CD14-positive monocyte (primary cell): Measurements from ENCODE around the gene TCP11. TPM values are rescaled to one million over a fixed set of nuclear protein-coding genes. Genes with fewer than 3 reads are reported as not detected.
A peak's percentile ranks its signal among the peaks of the same experiment; 100 is the strongest.

Experiments
- DNase-seq, 3 donors: peaks; one replicate each; pipeline ENCODE4 v3.0.0-alpha.2; 2011 to 2022
- H2AFZ ChIP-seq: 2 replicates; pipeline ENCODE4 v1.6.0; 2012; ENCODE audit warnings: mild to moderate bottlenecking, low read depth, low read length, inconsistent platforms; ENCODE audit not compliant: insufficient read depth, poor library complexity, severe bottlenecking
- H3K27ac ChIP-seq, 2 donors: 1 replicate in 1 of 2; 2 replicates in 1 of 2; pipeline ENCODE4 v1.5.1; 2012 to 2013; ENCODE audit warnings: low read length in 2 of 2, control low read depth in 1 of 2, inconsistent platforms in 1 of 2, low read depth in 1 of 2, mild to moderate bottlenecking in 1 of 2
- H3K27me3 ChIP-seq, 2 donors: one replicate each; pipeline versions ENCODE4 v1.6.0 to v1.6.1; 2011 to 2013; ENCODE audit warnings: low read length in 2 of 2; ENCODE audit not compliant: control insufficient read depth in 2 of 2, insufficient read depth in 2 of 2
- H3K36me3 ChIP-seq, 2 donors: replicated peaks in 1 of 2; 1 replicate in 1 of 2; 2 replicates in 1 of 2; pipeline versions ENCODE4 v1.5.1 to v1.6.1; 2012 to 2013; ENCODE audit warnings: low read length in 2 of 2, control low read depth in 1 of 2, inconsistent platforms in 1 of 2, mild to moderate bottlenecking in 1 of 2; ENCODE audit not compliant: insufficient read depth in 2 of 2, control insufficient read depth in 1 of 2
- H3K4me1 ChIP-seq, 2 donors: 1 replicate in 1 of 2; 2 replicates in 1 of 2; pipeline versions ENCODE4 v1.5.1 to v1.6.1; 2012 to 2013; ENCODE audit warnings: low read length in 2 of 2, control low read depth in 1 of 2, inconsistent platforms in 1 of 2, mild to moderate bottlenecking in 1 of 2, moderate library complexity in 1 of 2; ENCODE audit not compliant: insufficient read depth in 2 of 2, control insufficient read depth in 1 of 2
- H3K4me2 ChIP-seq: replicated peaks from 2 replicates; pipeline ENCODE3; 2012; ENCODE audit warnings: low read length, moderate library complexity, mild to moderate bottlenecking; ENCODE audit not compliant: poor library complexity, severe bottlenecking; ENCODE audit errors: extremely low read depth
- H3K4me3 ChIP-seq, 3 experiments: fragments of 200-600 bp in 1 of 3; sonication (generic) in 1 of 3; replicated peaks in 1 of 3; 1 replicate in 2 of 3; 2 replicates in 1 of 3; pipeline ENCODE4 v1.5.1; 2011 to 2013; ENCODE audit warnings: low read length in 3 of 3, mild to moderate bottlenecking in 3 of 3, control low read depth in 2 of 3, low read depth in 2 of 3, inconsistent platforms in 1 of 3, moderate library complexity in 1 of 3
- H3K79me2 ChIP-seq: 2 replicates; pipeline ENCODE4 v1.6.0; 2012; ENCODE audit warnings: mild to moderate bottlenecking, control low read depth, inconsistent platforms, low read length, moderate library complexity; ENCODE audit not compliant: insufficient read depth
- H3K9ac ChIP-seq: 2 replicates; pipeline ENCODE4 v1.6.0; 2017; ENCODE audit warnings: low read length, mild to moderate bottlenecking; ENCODE audit not compliant: insufficient read depth, poor library complexity, severe bottlenecking
- H3K9me3 ChIP-seq, 2 donors: replicated peaks in 1 of 2; 1 replicate in 1 of 2; 2 replicates in 1 of 2; pipeline versions ENCODE4 v1.5.1 to v1.6.1; 2012 to 2013; ENCODE audit warnings: low read length in 2 of 2, control low read depth in 1 of 2; ENCODE audit not compliant: control insufficient read depth in 1 of 2, insufficient read depth in 1 of 2
- H4K20me1 ChIP-seq: 2 replicates; pipeline ENCODE4 v1.6.0; 2012; ENCODE audit warnings: mild to moderate bottlenecking, low read length, control low read depth, moderate library complexity; ENCODE audit not compliant: insufficient read depth
- H3K27ac Mint-ChIP-seq, 7 donors: one replicate each; pipeline ENCODE4 v1.8.0; 2020; ENCODE audit warnings: mild to moderate bottlenecking in 7 of 7, mixed read lengths in 7 of 7, moderate library complexity in 6 of 7, inconsistent platforms in 2 of 7
- H3K27me3 Mint-ChIP-seq, 3 donors: one replicate each; pipeline ENCODE4 v1.8.0; 2021 to 2022; ENCODE audit warnings: low read depth in 3 of 3, mild to moderate bottlenecking in 3 of 3, mixed read lengths in 3 of 3, moderate library complexity in 3 of 3, inconsistent platforms in 1 of 3
- H3K36me3 Mint-ChIP-seq, 2 donors: one replicate each; pipeline ENCODE4 v1.8.0; 2020; ENCODE audit warnings: mixed read lengths in 2 of 2, inconsistent platforms in 1 of 2, mild to moderate bottlenecking in 1 of 2
- H3K4me1 Mint-ChIP-seq: one replicate; pipeline ENCODE4 v1.8.0; 2020; ENCODE audit warnings: mild to moderate bottlenecking, mixed read lengths
- H3K4me3 Mint-ChIP-seq, 2 donors: one replicate each; pipeline ENCODE4 v1.8.0; 2020; ENCODE audit warnings: mild to moderate bottlenecking in 2 of 2, mixed read lengths in 2 of 2, moderate library complexity in 1 of 2
- H3K9me3 Mint-ChIP-seq, 7 donors: one replicate each; pipeline ENCODE4 v1.8.0; 2020 to 2022; ENCODE audit warnings: mixed read lengths in 7 of 7, mild to moderate bottlenecking in 6 of 7, moderate library complexity in 6 of 7, inconsistent platforms in 2 of 7
- CTCF ChIP-seq: fragments of 200-600 bp; IDR thresholded peaks from one replicate; pipeline ENCODE4 v1.8.0; 2022; ENCODE audit warnings: antibody characterized with exemption, mild to moderate bottlenecking
- WGBS: methylation state at CpG from one replicate; pipeline ENCODE4 v1.1.5; 2013; ENCODE audit warnings: missing lambda C conversion rate; ENCODE audit not compliant: insufficient coverage; 5-methylcytosine and 5-hydroxymethylcytosine counted together
- intact Hi-C, 2 donors: fragments of 100-400 bp; cut with micrococcal nuclease; formaldehyde crosslinking; loops; one replicate each; pipeline versions ENCODE4 v1.15.0 to v1.15.1; 2023
- polyA plus RNA-seq, 3 donors: library from polyadenylated mRNA; depleted of rRNA in 1 of 3; unstranded in 2 of 3; stranded (reverse) in 1 of 3; fragments of 300-500 nt in 2 of 3; fragments of >200 nt in 1 of 3; fragmentation: Illumina TruSeq in 2 of 3; gene quantifications; 1 replicate in 2 of 3; 2 replicates in 1 of 3; pipeline ENCODE4 v1.2.3, GENCODE V29; 2012 to 2021

TCP11 gene
- polyA plus RNA-seq, 3 donors = not detected

GRCh38 chr6:35069262-35069661 is 71.9 kb downstream of the TCP11 start:
- no peaks in the 10 kb centered on the region for H3K9me3 Mint-ChIP-seq
- no peak for DNase-seq
- H3K9me3 ChIP-seq = no peaks in the 10 kb centered on the region
- H3K27me3 ChIP-seq = no peaks in the 10 kb centered on the region
- no peaks in the 10 kb centered on the region for H3K4me1 Mint-ChIP-seq
- no peaks in the 10 kb centered on the region for H3K79me2 ChIP-seq
- peak overlapping the region; percentile 6 for H3K9ac ChIP-seq
- H3K36me3 Mint-ChIP-seq = peaks cover 67 to 83% of the 10 kb centered on the region in 2 donors
- no peak overlapping the region for H3K4me2 ChIP-seq
- WGBS = no CpG with 5 or more reads among the region's 2 CpGs
- no peak overlapping the region for H2AFZ ChIP-seq
- H3K27ac ChIP-seq = no peak overlapping the region
- peaks cover 52 to 86% of the 10 kb centered on the region in 2 donors for H3K36me3 ChIP-seq
- H4K20me1 ChIP-seq = no peaks in the 10 kb centered on the region
- H3K27ac Mint-ChIP-seq = peak overlapping the region in 2 of 7 donors; percentile 37 to 38
- no peak for TF ChIP-seq CTCF
- intact Hi-C loops = loop anchor here in 1 of 2 donors (5.0 kb wide), 1 partner anchor 52 kb away; no protein-coding TSS in a partner anchor
- no peak overlapping the region for H3K4me3 ChIP-seq
- no peaks in the 10 kb centered on the region for H3K4me1 ChIP-seq
- peaks cover 0 to 2% (median 0%) of the 10 kb centered on the region in 3 donors for H3K27me3 Mint-ChIP-seq
- no peak overlapping the region for H3K4me3 Mint-ChIP-seq

DNA sequence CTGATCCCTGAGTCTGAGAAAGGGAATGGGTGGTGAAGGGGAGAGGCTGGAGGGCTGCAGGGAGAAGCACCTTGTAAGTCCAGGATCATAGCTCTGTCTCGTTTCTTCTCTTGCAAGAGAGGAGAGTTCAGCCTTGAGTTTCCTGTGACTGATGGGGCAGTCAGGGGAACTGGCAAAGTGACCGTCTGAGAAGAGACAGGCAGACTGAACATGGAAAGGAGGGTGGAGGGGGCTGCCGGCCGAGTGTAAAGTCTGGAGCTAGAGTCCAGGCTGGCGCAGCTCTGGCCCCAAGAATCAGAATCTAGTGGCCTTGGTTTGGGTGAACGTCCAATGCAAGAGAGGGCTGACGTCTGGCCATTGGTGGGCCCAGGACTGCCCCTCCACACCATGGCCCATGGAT is 72.5 kb downstream of the TCP11 start:
- H3K9me3 ChIP-seq = no peaks in the 10 kb centered on the region
- intact Hi-C loops = loop anchor here in 1 of 2 donors (5.0 kb wide), 1 partner anchor 51 kb away; no protein-coding TSS in a partner anchor
- H3K27ac Mint-ChIP-seq = peak overlapping the region in 1 of 7 donors; percentile 58
- peaks cover 0 to 2% (median 0%) of the 10 kb centered on the region in 3 donors for H3K27me3 Mint-ChIP-seq
- H3K79me2 ChIP-seq = no peaks in the 10 kb centered on the region
- no peak overlapping the region for H3K4me2 ChIP-seq
- H3K4me3 Mint-ChIP-seq = no peak overlapping the region
- H3K36me3 Mint-ChIP-seq = peaks cover 66 to 83% of the 10 kb centered on the region in 2 donors
- no peaks in the 10 kb centered on the region for H3K4me1 Mint-ChIP-seq
- H3K4me3 ChIP-seq = no peak overlapping the region
- H2AFZ ChIP-seq = no peak overlapping the region
- peaks cover 55 to 86% of the 10 kb centered on the region in 2 donors for H3K36me3 ChIP-seq
- DNase-seq = no peak
- 92% methylated on average over 5 of the region's 7 CpGs for WGBS
- no peak for TF ChIP-seq CTCF
- H3K9ac ChIP-seq = no peak overlapping the region
- H3K27me3 ChIP-seq = no peaks in the 10 kb centered on the region
- H3K9me3 Mint-ChIP-seq = no peaks in the 10 kb centered on the region
- H3K27ac ChIP-seq = no peak overlapping the region
- no peaks in the 10 kb centered on the region for H3K4me1 ChIP-seq
- no peaks in the 10 kb centered on the region for H4K20me1 ChIP-seq
